GF-D8 (cell line): Measurements from ENCODE around the gene TNRC6C.

Source experiments
- DNase-seq: peaks from one replicate; lab custom pipeline; 2025; lab: John Stamatoyannopoulos, UW

Gene TNRC6C

GRCh38 chr17:77957857-77958715 is at the start of gene TNRC6C:
Gene TNRC6C, plus strand, starts transcription at chr17:77958703. Its CDS starts 45,504 bp downstream, at chr17:78004207.
- DNase-seq, result peak; percentile 97

- no peak for DNase-seq
Observed at GRCh38 chr17:77909236-77909635, 49.3 kb upstream of the TNRC6C start.

GRCh38 chr17:77909816-77910215 is 48.7 kb upstream of the TNRC6C start:
- DNase-seq, result no peak

GRCh38 chr17:77914385-77915254 is 43.9 kb upstream of the TNRC6C start:
- DNase-seq, result no peak

- DNase-seq, result no peak
Observed at GRCh38 chr17:77915594-77916021, 42.9 kb upstream of the TNRC6C start.

- no peak for DNase-seq
Observed at GRCh38 chr17:77916264-77916663, 42.2 kb upstream of the TNRC6C start.

- peak; percentile 65 for DNase-seq
Observed at GRCh38 chr17:77916703-77917481, 41.6 kb upstream of the TNRC6C start.

GRCh38 chr17:77919276-77919675 is 39.2 kb upstream of the TNRC6C start:
- no peak for DNase-seq

GRCh38 chr17:77923135-77923534 is 35.4 kb upstream of the TNRC6C start:
- DNase-seq, result no peak

- DNase-seq, result no peak
Observed at GRCh38 chr17:77923776-77924513, 34.6 kb upstream of the TNRC6C start.

- no peak for DNase-seq
Observed at GRCh38 chr17:77924757-77925336, 33.7 kb upstream of the TNRC6C start.

GRCh38 chr17:77925831-77926543 is 32.5 kb upstream of the TNRC6C start:
- DNase-seq, result no peak

GRCh38 chr17:77926981-77927380 is 31.5 kb upstream of the TNRC6C start:
- DNase-seq, result no peak

GRCh38 chr17:77927777-77928518 is 30.6 kb upstream of the TNRC6C start:
- no peak for DNase-seq

- no peak for DNase-seq
Observed at GRCh38 chr17:77928519-77929179, 29.9 kb upstream of the TNRC6C start.

GRCh38 chr17:77929180-77929564 is 29.3 kb upstream of the TNRC6C start:
- DNase-seq, result no peak

- DNase-seq, result no peak
Observed at GRCh38 chr17:77929871-77930436, 28.5 kb upstream of the TNRC6C start.
